Measurements from ENCODE around the gene CNOT8.

DNA sequence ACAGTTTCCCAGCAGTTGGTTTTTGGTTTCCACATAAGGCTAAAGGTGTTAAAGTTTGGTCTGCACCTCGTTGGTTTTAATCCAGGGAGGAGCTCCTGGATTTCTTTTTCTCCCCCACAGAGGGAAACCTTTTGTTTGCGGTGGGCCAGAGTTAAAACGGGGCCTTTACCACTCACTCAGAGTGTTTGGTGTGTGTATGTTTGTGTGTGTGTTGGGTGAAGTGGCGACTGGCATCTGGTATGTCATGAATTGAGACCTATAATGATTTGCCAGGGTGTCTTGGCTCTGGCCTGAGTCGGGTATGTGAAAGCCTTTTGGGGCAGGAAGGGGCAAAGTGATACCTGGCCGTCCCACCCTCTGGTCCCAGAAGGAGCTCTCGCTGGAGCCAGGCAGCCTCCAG lies 38.9 kb upstream of the CNOT8 start:
- no peak for TF ChIP-seq CTCF (IDR thresholded peaks at IDR 0.05)
- no peak for TF ChIP-seq POLR2A (IDR thresholded peaks at IDR 0.05)
- no peak for TF ChIP-seq POLR2AphosphoS5 (IDR thresholded peaks at IDR 0.05)
